ENCODE measurements around the gene CHURC1.
"Not testable (repeated sequence)": the region's sequence is repeated elsewhere in the genome, so short reads cannot be mapped to it uniquely, and the experiment has no call there.

The CHURC1 gene

GRCh38 chr14:64910847-64911495 is 3.3 kb upstream of the CHURC1 start:
- peak; percentile 29 for DNase-seq (ENCODE audit: low spot score)

DNA sequence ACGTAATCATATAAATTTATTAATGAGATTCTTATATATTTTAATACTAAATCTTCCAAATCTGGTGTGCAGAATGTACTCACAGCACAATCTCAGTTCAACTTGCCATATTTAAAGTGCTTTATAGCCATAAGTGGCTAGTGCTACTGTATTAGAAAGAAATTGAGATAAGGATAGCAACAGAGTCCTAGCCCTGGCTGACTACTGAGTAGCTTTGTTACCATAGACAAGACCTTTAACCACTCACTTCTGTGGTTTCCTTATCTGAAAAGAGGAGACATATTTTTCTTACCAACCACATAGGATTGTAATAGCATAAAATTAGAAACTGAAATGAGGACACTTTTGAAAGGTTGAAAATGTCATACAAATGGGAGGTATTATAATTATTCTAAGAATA is 2.0 kb upstream of the CHURC1 start:
- DNase-seq (ENCODE audit: low spot score) = no peak

GRCh38 chr14:64913477-64913876 is 778 bp upstream of the CHURC1 start:
- not testable (repeated sequence) for DNase-seq (ENCODE audit: low spot score)

GRCh38 chr14:64915029-64915424 is 772 bp downstream of the CHURC1 start:
- no peak for DNase-seq (ENCODE audit: low spot score)

DNA sequence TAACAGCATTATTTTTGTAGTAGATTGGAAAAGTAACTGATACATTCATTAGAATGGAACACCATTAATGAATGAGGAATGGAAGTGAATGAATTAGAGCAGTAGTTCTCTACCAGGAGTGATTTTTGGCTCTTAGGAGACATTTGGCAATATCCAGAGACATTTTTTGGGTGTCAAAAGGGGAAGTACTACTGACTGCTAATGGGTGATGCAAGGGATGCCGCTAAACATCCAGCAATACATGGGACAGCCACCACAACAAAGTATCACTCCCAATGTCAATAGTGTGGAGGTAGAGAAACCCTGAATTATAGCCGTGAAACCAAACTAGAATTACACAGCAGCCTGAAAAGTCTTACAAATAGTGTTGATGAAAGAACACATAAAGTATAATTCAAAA is 1.5 kb downstream of the CHURC1 start:
- DNase-seq (ENCODE audit: low spot score) = no peak

DNA sequence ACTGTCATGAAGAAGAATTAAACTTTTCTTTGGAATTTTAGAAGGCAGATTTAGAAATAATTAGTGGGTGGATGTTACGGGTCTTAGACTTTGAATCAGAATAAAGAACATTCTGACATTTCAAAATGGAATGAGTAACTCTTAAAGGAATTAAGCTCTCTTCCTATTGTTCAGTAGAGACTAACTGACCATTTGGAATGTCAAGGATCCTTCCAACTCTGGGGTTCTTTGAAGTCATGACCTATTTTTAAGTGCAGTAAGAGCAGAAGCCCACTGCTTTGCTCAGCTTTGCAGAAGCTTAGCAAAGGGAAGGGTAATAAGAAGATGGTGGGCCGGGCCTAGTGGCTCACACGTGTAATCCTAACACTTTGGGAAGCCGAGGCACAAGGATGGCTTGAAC is 4.0 kb downstream of the CHURC1 start:
- DNase-seq (ENCODE audit: low spot score) = no peak

DNA sequence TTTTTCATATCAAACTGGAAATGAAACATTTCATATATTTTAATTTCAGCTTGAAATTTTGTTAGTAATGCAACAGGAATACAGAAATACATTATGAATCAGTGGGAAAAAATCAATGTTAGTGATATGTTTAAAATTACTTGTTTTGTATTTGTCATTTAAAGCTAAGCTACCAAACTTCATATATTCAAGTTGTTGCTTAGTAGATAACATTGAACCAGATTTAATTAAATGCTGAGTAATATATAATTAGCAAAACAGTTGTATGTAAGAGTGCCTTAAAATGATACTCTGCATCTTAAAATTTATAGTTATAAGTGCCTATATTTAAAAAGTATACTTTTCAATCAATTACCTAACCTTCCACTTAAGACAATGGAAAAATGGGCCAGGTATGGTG is 5.0 kb downstream of the CHURC1 start:
- DNase-seq (ENCODE audit: low spot score) = no peak

- no peak for DNase-seq (ENCODE audit: low spot score)
Measured at GRCh38 chr14:64919618-64920017, 5.4 kb downstream of the CHURC1 start.

- no peak for DNase-seq (ENCODE audit: low spot score)
Measured at GRCh38 chr14:64920465-64920864, 6.2 kb downstream of the CHURC1 start.

DNA sequence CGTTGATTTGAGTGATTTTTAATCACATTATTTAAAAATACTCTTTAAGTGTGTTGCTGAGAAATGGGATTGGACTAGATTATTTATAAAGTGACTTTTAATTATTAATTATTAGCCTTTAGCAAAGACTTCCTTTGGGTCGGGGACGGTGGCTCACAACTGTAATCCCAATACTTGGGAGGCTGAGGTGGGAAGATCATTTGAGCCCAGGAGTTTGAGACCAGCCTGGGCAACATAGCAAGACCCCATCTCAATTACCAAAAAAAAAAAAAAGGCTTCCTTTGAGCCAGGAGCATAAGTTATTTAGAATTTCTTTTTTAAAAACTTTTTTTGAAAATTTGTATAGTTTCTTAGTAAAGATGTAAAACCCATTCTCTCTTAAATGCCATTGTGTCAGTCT is 8.8 kb downstream of the CHURC1 start:
- no peak for DNase-seq (ENCODE audit: low spot score)

GRCh38 chr14:64926398-64926995 is 12.2 kb downstream of the CHURC1 start:
- no peak for DNase-seq (ENCODE audit: low spot score)

GRCh38 chr14:64927031-64927430 is 12.8 kb downstream of the CHURC1 start:
- peak; percentile 43 for DNase-seq (ENCODE audit: low spot score)

DNA sequence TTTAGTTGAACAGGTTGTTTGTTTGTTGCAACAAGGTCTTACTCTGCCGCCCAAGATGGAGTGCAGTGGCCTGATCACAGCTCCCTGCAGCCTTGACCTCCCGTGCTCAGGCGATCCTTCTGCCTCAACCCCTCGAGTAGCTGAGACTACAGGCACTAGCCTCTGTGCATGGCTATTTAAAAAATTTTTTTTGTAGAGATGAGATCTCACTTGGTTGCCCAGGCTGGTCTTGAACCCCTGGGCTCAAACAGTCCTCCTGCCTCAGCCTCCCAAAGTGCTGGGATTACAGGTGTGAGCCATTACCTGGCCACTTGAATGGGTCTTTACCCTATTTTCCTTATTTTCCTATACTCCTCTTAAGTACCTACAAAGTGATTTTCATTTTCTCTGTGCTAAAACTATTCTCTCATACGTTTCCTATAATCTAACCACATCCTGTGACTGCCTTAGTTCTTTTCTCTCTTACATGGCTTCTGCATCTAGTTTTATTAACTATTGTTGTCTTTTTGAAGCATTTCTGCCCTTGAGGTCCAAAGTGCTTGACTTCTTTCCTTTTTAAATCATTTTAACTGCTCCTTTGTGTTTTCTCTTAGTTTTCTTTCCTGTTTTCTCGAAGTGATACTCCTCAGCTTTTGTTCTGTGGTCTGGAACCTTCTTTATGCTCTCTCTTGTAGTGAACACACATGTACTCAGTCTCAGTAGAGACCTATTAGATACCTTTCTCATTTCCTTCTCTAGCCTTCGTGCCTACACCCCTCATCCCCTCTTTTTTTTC is 14.2 kb downstream of the CHURC1 start:
- DNase-seq (ENCODE audit: low spot score) = no peak

DNA sequence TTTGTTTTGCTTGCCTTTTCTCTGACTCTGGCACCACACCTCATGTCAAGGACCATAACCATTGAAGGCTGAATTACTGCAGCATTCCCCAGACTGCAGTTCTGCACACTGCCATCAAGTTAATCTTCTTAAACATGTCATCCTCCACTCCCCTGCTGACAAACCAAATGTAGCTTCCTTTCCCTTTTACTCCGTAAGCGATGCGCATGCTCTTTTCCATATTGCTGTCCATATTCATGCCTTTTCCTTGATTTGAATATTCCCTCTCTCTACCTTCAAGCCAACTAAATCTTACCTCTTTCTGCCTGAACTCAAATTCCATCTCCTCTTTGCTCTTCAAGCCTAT is 14.7 kb downstream of the CHURC1 start:
- DNase-seq (ENCODE audit: low spot score) = no peak

- DNase-seq (ENCODE audit: low spot score) = no peak
Measured at GRCh38 chr14:64930085-64930843, 16.0 kb downstream of the CHURC1 start.

DNA sequence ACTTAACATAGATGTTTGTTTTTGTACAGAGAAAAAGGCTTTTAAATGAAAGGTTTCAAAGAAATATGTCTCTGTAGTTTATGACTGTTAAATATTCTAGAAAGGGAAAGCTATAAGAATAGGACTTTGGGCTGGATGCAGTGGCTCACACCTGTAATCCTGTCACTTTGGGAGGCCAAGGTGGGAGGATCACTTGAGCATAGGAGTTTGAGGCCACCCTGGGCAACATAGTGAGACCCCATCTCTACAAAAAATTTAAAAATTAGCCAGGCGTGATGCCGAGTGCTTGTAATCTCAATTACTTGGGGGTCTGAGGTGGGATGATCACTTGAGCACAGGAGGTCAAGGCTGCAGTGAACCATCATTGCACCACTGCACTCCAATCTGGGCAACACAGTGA is 16.9 kb downstream of the CHURC1 start:
- DNase-seq (ENCODE audit: low spot score) = no peak

DNA sequence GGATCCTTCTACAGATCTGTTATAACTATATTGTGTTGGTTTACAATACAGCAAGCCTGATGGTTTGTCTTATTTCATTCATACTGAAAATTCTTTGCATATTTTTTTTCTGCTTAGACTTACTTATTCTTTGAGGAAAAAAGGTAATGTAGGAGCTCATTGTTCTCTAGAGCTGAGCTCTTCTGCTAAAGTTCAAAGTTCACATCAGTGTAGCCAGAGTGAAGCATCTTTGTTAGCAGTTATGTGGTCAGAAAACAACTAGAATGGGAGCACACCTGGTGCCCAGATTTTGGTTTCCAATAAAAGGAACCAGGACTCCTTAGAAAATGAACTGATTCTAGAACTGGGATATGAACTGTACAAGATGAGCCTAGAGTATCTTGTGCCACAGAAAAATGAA is 18.0 kb downstream of the CHURC1 start:
- DNase-seq (ENCODE audit: low spot score) = no peak

DNA sequence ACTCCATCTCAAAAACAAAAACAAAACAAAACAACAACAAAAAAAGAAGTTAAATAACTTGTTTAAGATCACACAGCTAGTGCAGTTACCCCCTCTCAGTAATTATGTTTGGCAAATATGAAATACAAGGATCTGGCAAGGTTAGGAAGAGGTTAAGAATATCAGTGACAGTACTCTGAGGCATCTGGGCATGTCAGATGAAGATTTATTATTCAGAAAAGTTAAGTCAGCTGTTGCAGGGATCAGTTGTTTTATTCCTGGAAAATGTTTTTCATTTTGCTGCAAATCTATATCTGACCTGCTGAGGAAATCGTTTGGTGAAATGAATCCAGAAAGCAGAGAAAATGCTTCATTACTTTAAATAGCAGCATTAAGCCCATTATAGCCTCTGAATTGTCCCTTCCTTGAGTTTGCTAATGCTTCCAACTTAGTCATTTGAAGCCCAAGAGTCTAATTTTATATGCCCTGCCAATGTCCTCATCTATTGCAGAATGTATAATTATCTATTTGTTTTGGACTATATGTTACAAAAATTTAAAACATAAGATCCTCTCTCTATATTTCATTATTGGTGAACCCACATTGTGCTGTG is 20.2 kb downstream of the CHURC1 start:
- no peak for DNase-seq (ENCODE audit: low spot score)

DNA sequence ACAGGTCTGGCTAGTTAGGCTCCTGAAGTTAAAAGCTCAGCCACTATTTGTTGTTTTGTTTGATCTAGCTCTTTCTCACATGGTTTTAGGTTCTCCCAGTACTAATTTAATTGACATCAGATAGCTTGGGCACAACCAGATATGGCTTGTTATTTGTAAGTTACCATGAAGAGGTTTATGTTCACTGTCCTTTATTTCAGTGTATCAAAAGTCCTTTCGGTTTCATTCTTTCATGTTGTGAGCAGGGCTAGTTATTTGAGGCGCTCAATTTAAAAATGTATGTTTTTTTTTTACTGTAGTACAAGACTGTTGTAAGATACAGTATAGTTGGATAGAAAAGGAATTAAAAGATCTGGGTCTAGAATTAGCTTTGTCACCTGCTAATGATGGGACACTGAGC is 21.3 kb downstream of the CHURC1 start:
- DNase-seq (ENCODE audit: low spot score) = no peak

DNA sequence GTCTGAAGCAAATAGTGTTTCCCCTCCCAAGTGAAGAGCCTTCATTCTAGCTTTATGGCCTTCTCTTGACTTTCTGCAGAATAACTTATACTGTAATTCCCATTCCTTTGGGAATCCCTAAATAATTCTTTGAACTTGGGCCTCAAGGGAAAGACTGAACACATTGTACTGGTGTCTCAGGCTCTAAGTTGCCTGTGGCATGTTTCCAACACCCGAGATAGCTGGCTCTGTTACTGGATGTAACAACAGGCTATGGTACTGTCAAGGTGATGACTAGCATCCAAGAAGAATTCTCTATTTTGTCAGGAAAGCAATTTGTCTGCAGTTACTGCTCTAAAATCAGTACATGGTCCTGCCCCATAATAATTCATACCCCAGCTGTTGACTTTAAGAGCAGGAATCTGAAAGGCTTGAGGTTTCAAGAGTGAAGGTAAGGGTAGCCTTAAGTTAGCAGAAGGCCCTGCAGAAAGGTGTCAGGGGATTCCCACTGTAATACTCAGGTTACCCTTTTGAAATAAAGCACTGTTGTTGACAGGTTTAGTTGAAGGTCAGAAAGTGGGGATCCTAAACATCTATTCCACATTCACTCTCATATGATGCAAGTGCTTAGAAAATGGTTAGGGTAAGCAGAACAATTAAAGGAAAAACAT is 23.0 kb downstream of the CHURC1 start:
- no peak for DNase-seq (ENCODE audit: low spot score)

DNA sequence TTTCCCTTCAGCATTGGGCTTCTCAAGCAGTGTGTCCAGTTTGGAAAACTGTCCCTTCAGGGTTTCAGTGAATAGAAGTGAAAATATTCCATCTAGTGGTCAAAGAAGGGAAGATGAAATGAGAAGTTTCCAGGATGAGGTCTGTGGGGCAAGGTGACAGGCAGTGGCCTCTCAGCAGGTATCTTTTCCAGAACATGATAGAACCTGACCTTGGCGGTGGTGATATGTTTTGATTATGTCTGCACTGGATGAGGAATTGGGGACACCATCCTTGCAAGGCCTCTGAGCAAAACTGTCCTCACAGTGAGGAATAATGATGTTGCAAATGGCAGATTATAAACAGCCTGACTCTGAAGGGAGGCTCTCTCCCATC is 23.6 kb downstream of the CHURC1 start:
- peak; percentile 17 for DNase-seq (ENCODE audit: low spot score)
